HG03460 (cell line): ENCODE data around the gene RPRD1B.
A peak's percentile ranks its signal among the peaks of the same experiment; 100 is the strongest.

Experiments used
- ATAC-seq: cut with Tn5 transposase; IDR thresholded peaks from one replicate; pipeline ENCODE4 v1.9.1; 2021; ENCODE audit not compliant: unreplicated experiment

Gene RPRD1B, protein sequence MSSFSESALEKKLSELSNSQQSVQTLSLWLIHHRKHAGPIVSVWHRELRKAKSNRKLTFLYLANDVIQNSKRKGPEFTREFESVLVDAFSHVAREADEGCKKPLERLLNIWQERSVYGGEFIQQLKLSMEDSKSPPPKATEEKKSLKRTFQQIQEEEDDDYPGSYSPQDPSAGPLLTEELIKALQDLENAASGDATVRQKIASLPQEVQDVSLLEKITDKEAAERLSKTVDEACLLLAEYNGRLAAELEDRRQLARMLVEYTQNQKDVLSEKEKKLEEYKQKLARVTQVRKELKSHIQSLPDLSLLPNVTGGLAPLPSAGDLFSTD

DNA sequence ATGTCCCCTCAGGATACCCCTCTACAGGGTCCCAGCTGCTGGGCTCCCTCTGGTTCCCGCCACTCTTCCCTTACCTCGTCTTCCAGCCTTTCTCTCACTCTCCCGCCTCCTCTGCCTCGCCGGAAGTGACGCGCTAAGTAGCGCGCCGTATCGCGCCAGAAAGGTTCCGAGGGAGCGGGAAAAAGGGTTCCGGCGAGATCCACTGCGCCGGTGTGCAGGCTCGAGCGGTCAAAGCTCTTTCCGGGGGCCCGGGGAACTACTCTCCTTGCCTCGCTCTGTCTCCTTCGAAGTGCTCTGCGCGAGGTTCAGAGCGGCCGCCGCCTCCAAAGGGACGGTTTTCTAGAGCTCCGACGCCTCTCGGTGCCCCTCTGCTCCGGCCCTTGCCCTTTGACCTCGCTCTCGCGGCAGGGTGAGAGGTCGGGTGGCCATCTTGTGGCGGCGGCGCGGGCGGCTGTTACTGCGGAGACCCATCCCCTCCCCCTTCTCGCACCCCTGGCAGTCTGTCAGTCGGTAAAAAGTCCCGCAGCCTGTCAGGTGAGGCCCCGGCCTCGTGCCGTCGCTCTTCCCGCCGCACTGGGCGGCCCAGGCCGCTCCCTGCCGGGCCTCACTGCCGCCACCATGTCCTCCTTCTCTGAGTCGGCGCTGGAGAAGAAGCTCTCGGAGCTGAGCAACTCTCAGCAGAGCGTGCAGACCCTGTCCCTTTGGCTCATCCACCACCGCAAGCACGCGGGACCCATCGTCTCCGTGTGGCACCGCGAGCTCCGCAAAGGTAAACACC lies at the start of gene RPRD1B, which contains the start of gene TTI1:
Gene RPRD1B, plus strand, starts transcription at position 417 of the 778 bp plus-strand sequence. Its CDS starts 202 bp downstream, at position 619.
Gene TTI1, minus strand, starts transcription at position 127 of the 778 bp plus-strand sequence. CDS start 19,640 bp downstream, outside the sequence.
- ATAC-seq: peak; percentile 73

DNA sequence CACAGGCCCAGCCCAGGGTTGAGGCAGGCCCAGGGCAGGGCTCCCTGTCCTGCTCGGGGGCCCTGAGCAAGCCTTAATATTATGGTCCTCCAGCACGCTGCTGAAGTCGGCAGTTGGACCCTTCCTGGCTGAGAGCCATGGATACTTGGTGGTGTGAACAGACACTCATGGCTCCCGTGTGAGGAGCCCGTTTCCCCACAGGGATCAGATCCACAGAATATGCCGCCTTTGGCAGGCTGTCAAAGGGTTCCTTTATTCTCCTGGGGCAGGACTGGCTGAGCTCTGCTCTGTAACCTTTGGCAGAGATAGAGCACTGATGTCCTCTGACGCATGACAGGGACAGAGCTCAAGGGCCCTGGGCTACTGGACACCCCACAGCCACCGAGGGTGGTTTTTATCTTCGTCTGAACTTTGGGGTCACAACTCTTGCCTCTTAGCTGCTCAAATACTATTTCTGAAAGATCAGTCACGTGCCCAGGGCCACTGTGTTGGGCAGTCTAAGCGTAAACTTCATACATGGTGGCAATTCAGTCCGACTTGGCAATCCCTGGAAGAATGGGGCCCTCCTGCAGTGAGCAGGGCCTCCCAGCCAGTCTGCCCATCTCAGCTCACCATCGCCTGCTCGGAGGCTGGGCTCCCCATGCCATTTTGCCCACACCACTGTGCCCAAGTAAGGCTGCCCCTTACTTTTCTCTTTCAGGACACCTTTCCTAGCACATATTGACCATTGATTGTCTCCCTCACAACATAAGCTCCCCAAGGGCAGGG lies 49.3 kb upstream of the RPRD1B start:
- ATAC-seq: no peak

DNA sequence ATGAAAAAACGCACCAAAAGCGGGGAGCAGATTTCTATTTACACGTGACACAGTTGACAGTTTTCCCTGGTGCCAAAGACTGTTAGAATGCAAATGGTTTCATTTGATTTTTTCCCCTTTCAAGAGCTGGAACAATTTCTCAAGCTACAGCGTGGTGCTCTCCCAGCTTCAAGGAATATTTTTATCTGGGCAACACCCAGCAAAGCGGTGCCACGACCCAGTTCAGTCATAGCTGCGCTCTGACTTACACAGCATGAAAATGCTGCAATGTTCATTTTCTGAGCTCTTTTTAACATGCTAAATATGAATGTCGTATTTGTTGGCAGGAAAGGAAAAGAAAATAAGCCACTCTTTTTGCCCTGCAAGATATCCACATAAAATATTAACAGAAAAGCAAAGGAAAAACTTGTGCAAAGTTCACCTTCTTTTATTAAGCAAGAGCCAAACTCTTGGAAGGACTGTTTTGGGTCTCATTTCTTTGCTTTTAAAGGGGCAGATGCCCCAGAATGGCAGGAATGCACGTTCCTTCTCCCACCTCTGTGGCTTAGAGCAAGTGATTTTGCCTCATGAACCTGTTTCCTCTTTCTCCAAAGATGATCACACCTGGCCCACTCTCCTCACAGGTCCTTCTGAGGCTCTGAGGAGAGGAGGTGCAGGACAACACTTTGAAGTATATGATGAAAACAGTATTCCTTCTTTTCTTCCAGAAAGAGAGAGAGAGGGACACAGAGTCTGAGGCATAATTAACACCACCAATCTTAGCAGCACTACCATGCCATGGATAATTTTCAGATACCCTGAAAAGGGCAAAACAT lies 47.3 kb upstream of the RPRD1B start:
- no peak for ATAC-seq

DNA sequence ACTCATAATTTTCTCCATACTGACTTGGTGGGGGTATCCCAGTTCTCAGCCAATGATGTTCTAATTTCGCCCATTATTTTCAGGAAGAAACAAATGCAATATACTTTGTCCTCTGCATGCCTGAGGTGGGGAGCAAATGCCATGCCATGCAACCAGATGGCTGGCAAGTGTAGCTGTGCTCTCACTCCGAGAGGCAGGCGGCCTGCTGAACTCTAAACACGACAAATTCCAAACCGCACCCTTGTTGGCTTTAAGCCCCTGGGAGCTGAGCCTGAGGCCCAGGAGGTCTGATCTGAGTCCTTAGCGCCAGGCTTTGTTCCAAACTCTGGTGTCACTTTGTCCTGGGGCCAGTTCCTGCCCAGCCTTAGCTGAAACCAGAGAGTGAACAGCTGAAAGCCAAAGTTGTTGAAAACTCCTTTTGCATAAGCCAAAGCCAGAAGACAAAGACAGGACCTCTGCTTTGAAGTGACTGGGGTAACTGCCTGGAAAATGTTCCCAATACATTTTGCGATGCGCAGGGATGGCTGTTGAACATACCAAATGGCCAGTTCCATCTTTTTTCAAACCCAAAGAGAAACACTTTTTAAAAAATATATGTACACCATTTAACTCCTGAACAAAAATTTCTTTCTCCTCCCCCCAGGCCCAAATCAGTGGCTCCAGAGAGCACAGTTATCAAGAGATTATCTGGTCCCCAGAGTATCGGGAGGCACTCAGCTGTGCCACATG lies 46.5 kb upstream of the RPRD1B start:
- ATAC-seq: no peak

DNA sequence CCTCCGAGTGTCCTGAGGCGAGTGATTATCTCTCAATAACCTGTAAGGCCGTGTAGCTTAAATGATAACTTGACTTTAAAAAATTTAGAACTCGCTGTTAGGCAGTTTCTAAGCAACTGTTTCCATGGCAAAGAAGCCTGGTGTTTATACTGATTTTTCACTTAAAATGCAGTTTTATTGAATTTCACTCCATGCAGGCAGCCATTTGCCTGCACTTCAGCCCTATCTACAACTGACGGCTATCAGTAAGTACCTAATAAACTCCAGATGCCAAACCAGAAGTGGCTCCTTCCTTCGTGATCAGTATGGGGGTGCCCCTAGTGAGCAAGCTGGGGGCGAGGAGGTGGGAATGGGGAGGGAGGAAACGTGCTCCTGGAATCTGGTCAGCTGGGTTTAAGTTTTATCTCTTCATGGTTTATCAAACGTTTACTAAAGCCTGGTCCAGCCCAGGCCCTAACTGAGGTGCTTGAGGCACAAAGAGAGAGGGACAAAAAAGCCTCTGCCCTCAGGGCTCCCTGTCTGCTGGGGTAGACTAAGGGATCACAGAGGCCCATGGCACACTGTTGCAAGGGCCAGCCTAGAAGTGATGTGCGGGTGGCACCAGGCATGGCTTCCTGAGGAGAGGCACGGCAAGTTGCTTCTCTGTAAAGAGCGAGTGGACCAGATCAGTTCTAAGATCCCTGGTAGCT lies 45.8 kb upstream of the RPRD1B start:
- ATAC-seq: no peak

DNA sequence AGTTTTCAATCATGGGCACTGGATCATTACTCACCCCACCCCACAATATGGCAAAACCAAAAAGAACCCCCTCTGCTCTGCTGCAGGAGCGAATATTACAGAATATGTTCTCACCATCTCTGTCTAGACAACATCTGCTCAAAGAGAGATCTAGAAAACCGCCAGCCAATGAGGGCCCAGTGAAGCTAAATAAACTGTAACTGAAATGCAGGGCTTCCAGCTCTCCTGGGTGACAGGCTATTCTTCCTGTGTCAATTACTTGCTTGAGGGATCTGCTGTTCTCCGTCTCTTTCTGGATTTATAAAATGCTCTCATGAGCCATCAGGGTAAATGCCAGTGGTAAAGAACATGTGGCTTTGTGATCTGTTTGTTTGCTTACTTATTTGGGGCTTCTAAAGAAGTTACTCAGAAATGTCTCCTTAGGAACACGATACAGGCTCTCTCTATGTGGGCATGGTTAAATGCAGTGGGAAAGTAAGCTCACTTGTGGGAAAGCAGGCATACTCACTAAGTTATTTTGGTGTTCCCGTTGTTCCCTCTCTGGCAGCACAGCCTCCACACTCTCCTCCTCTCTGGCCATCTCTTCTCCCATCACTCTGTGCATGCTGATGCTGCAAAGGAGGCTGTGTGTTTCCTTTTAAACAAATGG lies 45.1 kb upstream of the RPRD1B start:
- no peak for ATAC-seq

DNA sequence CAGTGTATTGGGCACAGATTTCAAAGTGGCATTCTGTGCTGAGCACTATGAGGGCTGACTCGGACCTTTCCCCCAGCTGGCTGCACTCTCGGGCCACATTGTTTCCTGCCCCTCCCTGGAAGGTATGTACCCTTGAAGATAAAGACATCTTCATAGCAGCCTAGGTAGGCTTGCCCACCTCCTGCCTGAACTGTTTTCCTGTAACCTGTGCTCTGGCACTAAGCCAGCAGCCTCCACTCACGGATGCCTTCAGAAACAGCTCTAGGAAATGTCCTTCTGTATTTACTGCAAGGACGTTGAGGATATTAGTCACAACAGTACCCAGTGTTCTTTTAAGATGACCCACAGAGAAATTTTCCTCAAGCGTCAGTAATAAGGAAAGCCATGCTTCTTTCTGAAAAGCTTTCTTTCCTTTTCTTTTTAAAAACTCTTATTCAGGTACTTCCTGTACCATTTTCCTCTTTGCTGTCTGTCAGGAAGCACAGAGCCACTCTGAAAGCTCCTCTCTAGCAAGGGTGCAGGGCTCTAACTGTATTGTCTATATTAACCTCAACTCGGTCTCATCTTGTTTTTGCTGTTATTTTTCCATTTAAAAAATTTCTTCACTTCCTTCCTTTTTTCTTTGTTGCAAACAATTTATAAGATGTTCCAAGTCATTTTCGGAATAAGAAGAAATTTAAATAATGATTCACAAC lies 43.8 kb upstream of the RPRD1B start:
- ATAC-seq: no peak

DNA sequence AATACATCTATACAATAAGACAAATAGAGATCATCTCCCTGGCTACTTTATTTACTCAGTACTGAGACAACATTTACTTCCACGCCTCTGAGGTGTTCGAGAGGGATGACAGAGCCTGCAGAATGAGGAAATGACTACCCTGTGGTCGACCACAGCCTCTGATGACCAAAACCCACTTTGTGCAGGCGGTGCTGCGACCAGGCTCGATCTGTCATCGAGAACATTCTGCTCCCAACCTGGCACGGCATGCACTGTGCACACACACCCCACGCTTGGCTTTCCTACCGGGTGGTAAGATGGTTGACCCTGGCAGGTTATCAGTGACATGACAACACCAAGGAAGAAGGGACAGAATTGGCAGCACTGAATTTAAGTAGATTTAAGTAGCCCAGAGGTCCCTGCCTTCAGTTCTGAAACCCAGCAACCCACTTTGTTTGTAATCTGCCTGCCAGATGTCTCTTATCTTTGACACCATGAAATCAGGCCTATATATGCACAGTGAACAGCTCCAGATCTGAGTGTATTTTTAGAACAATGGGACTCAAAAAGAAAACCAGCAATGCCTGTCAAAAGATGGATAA lies 42.9 kb upstream of the RPRD1B start:
- peak; percentile 86 for ATAC-seq

DNA sequence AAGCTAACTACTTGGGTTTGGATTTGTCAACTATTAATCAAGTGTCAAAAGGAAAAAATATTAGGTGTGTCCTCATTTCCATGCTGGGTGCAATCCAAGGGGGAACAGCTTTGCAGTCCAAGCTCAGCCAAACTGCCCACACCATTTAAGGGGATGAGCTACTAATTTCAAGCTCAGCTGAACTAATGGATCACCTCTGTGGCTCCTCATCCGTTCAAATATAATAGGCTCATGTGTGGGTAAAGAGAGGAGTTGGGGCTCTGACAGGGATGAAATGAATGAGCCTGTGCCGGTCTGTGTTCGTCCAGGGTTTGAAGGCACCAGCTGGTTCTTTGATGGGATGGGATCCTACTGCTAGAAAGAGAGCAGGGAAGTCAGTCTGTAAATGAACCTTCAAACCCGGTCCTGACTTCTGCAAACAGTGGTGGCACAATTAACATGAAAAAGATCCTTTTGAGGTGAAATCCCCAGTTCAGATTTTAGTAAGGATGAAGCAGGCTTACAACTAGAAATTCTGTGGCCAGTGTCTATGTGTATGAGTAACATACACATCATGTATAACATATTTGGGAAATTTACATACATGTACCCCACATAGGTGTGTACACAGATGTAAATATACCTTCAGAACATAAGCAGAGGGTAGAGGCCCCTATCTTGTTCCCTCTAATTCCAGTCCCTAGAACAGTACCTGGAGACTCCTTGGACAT lies 42.2 kb upstream of the RPRD1B start:
- no peak for ATAC-seq

DNA sequence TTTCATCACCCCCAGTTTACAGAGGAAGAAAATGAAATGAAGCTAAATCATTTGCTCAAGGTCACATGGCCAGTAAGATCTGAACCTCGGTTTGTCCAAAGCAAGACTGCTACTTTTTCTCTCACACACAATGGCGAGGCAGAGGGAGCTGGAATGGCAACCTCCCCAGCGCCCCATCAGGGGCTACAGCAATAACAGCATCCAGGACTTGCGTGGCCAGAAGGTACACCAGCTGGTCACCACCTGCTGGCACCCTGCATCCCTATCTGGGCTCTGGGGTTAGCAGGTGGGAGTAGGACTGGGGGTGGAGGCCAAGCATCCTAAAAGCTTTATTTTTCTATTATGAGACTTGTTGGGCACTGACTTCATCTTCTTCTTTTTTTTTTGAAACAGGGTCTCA lies 41.6 kb upstream of the RPRD1B start:
- ATAC-seq: no peak

DNA sequence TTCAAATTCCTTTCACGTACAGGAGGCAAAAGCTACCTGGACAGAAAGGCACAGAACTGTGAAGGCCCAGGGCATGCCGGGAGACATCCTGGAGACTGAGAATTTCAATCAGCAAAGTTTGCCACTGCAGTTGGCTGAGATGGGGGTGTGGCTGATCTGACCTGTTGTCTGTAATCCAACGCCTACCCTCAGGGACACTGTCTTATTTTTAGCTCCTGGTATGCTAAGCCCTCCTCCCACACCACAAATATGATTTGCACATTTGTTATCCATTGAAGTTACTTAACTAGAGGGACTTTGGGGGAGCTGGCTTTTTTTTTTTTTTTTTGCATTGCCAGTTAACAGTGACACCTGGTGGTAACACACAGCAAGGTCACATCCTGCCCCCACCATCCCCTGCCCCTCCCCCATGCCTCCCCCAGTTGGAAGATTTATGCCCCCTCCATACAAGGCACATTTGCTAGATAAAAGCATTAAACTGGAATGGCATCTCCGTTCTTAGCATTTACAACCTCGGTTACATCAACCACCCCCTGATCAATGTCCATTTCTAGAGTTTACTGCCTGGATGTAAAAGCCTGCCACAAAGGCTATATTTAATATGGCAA lies 40.6 kb upstream of the RPRD1B start:
- ATAC-seq: no peak

DNA sequence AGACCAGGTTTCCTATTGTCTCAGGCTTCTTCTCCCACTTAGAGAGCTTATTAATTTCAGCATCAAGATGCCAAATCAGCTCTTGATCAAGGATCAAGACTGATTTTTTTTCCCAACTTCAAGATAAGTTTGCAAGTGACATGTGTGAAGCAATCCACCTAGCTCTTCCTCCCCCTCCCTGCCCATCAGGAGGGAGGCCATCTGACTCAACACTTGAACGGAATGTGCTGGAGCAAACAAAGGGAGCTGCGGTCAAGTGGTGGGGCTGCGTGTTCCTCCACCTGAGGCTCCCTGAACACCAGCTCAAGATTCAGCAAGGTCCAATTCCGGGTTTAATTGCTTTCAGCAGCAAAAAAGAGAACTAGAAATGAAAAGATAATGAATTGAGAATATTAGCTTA lies 39.0 kb upstream of the RPRD1B start:
- no peak for ATAC-seq

DNA sequence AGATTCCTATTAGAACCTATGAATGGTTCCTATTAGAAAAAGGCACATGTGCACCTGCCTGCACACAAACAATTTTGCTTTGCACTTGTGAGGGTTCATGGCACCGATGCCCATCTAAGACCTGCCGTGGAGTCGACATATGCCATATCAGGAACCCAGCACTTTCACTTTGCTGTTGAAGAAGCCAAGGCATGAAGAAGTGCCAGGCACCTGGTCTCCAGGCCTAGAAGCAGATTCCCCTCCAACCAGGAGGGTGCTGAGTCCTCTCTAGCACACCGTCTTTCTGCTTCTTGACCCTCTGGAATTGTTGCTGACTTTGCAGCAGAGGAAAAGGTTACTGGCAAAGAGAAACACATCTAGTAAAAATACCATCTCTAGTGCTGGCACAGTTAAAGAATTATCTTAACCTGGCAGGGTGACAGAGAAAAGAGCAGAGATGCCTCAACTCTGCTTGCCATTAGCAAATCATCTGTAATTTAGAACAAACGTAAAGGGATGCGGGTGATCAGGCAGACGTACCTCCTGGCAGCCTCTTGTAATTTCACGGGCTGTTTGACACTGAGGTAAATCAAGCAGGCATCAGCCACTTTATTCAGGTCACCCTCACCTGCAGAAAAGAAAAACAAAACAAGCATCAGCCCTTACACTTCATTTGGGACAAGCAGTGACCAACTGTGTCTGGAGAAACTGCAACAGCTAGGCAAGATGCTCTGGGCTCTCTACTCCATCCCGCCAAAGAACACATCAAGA lies 37.5 kb upstream of the RPRD1B start:
- no peak for ATAC-seq

DNA sequence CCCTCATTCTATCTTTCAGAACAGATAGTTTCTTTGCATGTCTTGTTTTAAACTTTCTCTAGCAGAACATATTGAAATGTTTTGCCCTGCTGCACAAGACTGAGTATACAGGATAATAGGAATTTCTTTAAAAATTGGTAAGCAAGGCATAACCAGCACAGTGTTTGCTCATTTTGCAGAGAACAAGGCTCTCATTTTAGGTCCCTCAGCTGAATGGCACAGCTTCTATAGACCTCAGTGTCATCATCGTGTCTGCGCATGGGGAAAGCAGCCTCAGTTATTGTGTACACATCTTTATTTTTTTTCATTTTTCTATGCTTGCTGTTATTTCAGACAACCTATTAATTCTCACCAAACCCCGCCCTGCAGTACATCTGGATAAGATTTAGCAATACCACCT lies 36.0 kb upstream of the RPRD1B start:
- no peak for ATAC-seq

DNA sequence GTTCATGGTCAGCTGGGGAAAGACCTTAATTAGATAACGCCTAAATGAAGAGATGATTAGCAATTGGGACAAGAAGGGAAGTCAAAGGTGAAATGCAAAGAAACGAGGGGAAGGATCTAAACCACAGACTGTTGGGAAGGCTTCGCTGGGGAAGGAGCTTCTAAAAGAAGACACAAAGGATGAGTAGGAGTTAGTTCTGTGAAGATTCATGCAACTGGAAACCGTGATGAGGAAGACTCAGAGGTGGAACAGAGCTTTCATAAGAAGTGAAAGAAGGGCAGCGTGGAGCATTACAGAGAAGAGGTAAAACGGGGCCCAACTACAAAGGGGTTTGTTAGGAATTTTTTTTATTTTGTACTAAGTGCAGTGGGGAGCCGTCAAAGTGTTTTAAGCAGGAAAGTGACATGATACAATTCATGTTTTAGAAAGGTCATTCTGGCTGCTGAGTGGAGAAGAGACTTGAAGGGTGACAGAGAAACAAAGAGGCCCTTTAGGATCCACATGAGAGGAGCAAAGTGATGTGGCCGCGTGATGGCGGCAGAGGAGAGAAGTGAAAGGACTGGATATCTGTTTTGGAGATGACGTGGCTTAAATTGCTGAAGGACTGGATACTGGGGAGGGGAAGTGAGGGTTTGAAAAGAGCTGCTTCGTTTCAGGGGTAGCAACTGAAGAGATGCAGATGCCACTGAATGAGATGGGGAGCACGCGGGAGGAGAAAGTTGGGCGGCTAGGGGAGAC lies 33.9 kb upstream of the RPRD1B start:
- ATAC-seq: no peak

DNA sequence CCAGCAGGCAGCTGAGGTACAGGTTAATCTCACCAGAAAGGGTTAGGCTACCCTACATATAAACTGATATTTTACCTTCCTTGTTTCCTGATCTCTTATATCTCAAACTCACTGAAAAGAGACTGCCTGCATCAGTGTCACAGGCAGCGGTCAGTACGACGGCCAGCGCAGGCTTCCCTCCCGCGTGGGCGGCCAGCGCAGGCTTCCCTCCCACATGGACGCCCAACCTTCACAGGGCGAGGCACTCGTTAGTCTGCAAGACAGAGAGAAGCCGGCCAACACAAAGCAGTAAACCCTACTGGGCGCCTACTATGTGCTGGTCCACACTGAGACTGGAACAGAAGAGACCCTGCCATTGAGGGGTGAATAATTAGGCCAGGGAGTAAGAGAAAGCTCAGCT lies 33.3 kb upstream of the RPRD1B start:
- ATAC-seq: no peak
